Measurements from ENCODE around the gene DDX47.
A peak's percentile ranks its signal among the peaks of the same experiment; 100 is the strongest.

DDX47 gene

DNA sequence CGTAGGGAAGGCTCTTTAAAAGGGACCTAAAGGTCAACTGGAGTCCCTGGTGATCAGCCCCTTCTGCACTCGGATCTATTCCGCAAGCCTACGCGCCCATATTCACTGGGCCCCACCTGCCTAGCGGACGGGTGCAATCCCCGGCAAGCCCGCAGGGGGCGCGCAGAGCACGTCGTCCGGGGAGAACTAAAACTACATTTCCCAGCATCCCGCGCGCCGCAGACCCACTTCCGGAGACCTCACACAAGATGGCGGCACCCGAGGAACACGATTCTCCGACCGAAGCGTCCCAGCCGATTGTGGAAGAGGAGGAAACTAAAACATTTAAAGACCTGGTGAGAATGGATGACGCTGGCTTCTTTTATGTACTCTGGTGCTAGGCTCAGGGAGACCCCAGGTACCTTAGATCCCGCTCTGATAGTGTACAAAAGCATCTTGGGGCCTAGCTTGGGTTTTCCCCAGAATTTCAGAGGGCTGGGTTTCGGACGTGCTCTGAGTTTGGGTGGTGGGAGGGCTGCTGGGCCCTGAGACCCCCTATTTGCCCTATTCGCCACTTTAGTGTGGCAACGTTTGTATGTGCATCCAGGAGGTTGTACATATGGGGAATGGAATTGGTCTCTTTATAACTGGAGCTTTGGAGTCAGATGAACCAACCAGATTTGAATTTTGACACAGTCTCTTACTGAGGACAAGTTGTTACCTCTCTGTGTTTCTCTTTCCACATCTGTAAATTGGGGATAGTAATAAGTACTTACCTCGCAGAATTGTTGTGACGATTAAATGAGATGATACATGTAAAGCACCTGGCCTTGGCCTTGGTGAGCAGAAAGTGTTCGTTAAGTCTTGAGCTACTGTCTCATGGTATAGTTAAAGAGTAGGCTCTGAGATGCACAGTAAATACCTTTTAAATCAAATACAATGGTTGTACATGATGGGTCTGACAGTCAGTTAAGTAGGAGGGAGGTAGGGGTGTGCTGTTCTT lies at the start of gene DDX47:
Gene DDX47, plus strand, starts transcription at position 227 of the 982 bp plus-strand sequence. Its CDS starts 22 bp downstream, at position 249.
- Histone ChIP-seq H3K27me3 (ENCODE audit: control insufficient read depth, low read length) (no peaks in the 10 kb centered on the region), H3K4me2 (ENCODE audit: low read length) (peak within 1 kb of the TSS; percentile 75), H3K79me2 (ENCODE audit: control insufficient read depth, low read length) (peaks cover 53% of the 10 kb centered on the region), H4K20me1 (ENCODE audit: control insufficient read depth, insufficient read depth, low read depth, low read length) (no peaks in the 10 kb centered on the region), H3K27ac (ENCODE audit: low read depth, low read length) (no peak within 1 kb of the TSS), H3K4me3 (ENCODE audit: low read length) (peak within 1 kb of the TSS; percentile 81), H3K36me3 (ENCODE audit: control insufficient read depth, low read length) (peaks cover 42% of the 10 kb centered on the region), H3K9me3 (ENCODE audit: control insufficient read depth, insufficient read depth, low read length) (no peaks in the 10 kb centered on the region), H3K4me1 (ENCODE audit: control insufficient read depth, low read length) (peaks cover 35% of the 10 kb centered on the region), H3F3A (ENCODE audit: control insufficient read depth, insufficient read depth) (no peaks in the 10 kb centered on the region), H3K9me2 (replicated peaks; ENCODE audit: control insufficient read depth, low read length) (no peaks in the 10 kb centered on the region)
- TF ChIP-seq, protein P1, sequence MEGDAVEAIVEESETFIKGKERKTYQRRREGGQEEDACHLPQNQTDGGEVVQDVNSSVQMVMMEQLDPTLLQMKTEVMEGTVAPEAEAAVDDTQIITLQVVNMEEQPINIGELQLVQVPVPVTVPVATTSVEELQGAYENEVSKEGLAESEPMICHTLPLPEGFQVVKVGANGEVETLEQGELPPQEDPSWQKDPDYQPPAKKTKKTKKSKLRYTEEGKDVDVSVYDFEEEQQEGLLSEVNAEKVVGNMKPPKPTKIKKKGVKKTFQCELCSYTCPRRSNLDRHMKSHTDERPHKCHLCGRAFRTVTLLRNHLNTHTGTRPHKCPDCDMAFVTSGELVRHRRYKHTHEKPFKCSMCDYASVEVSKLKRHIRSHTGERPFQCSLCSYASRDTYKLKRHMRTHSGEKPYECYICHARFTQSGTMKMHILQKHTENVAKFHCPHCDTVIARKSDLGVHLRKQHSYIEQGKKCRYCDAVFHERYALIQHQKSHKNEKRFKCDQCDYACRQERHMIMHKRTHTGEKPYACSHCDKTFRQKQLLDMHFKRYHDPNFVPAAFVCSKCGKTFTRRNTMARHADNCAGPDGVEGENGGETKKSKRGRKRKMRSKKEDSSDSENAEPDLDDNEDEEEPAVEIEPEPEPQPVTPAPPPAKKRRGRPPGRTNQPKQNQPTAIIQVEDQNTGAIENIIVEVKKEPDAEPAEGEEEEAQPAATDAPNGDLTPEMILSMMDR (IDR thresholded peaks at IDR 0.05; ENCODE audit: low read depth, low read length, poor library complexity, severe bottlenecking) = peak; percentile 89
- TF ChIP-seq EZH2phosphoT487 (IDR thresholded peaks at IDR 0.05; ENCODE audit: borderline replicate concordance, low read length) = no peak

DNA sequence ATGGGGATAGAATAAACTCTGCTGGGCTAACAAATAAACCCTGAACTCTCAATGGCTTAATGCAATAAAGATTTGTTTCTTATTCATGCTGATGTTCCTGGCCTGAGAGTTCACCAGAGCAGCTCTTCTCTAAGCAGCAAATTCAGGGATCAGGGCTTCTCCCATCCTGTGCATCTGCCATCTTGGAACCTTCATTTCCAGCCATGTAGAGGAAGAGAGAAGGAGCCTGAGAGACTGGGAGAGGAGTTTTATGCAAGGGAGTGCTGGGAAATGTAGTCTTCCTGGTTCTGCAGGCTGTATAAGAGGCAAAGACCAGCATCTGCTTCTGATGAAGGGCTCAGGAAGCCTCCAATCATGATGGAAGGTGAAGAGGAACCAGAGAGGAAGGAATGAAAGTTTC lies 48.3 kb upstream of the DDX47 start:
- Histone ChIP-seq H3K27me3 (ENCODE audit: control insufficient read depth, low read length) (no peaks in the 10 kb centered on the region), H3K9me2 (replicated peaks; ENCODE audit: control insufficient read depth, low read length) (no peaks in the 10 kb centered on the region), H3K9me3 (ENCODE audit: control insufficient read depth, insufficient read depth, low read length) (no peaks in the 10 kb centered on the region), H3K4me3 (ENCODE audit: low read length) (no peak overlapping the region), H3K4me2 (ENCODE audit: low read length) (no peak overlapping the region), H3F3A (ENCODE audit: control insufficient read depth, insufficient read depth) (no peaks in the 10 kb centered on the region), H4K20me1 (ENCODE audit: control insufficient read depth, insufficient read depth, low read depth, low read length) (no peaks in the 10 kb centered on the region), H3K27ac (ENCODE audit: low read depth, low read length) (no peak overlapping the region), H3K4me1 (ENCODE audit: control insufficient read depth, low read length) (no peaks in the 10 kb centered on the region), H3K36me3 (ENCODE audit: control insufficient read depth, low read length) (no peaks in the 10 kb centered on the region), H3K79me2 (ENCODE audit: control insufficient read depth, low read length) (no peaks in the 10 kb centered on the region)
- no peak for TF ChIP-seq EZH2phosphoT487 (IDR thresholded peaks at IDR 0.05; ENCODE audit: borderline replicate concordance, low read length)
- TF ChIP-seq, protein P1 (IDR thresholded peaks at IDR 0.05; ENCODE audit: low read depth, low read length, poor library complexity, severe bottlenecking) = no peak

DNA sequence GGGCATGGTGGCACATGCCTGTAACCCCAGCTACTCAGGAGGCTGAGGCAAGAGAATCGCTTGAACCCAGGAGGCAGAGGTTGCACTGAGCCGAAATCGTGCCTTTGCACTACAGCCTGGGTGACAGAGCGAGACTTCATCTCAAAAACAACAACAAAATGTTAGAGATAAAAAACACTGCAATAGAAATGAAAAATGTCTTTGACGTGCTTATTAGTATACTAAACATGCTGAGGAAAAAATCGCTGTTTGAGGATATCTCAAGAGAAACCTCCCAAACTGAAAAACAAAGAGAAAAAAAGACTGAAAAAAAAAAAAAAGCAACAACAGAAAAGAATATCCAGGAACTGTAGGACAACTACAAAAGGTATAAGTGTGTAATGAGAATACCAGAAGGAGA lies 42.9 kb upstream of the DDX47 start:
- no peaks in the 10 kb centered on the region for H3K9me2 ChIP-seq (replicated peaks; ENCODE audit: control insufficient read depth, low read length)
- H3K27me3 ChIP-seq (ENCODE audit: control insufficient read depth, low read length) = no peaks in the 10 kb centered on the region
- H3K79me2 ChIP-seq (ENCODE audit: control insufficient read depth, low read length) = no peaks in the 10 kb centered on the region
- H4K20me1 ChIP-seq (ENCODE audit: control insufficient read depth, insufficient read depth, low read depth, low read length) = no peaks in the 10 kb centered on the region
- H3F3A ChIP-seq (ENCODE audit: control insufficient read depth, insufficient read depth) = no peaks in the 10 kb centered on the region
- H3K4me3 ChIP-seq (ENCODE audit: low read length) = no peak overlapping the region
- H3K4me2 ChIP-seq (ENCODE audit: low read length) = no peak overlapping the region
- H3K4me1 ChIP-seq (ENCODE audit: control insufficient read depth, low read length) = no peaks in the 10 kb centered on the region
- no peak for TF ChIP-seq EZH2phosphoT487 (IDR thresholded peaks at IDR 0.05; ENCODE audit: borderline replicate concordance, low read length)
- TF ChIP-seq, protein P1 (IDR thresholded peaks at IDR 0.05; ENCODE audit: low read depth, low read length, poor library complexity, severe bottlenecking) = no peak
- H3K36me3 ChIP-seq (ENCODE audit: control insufficient read depth, low read length) = no peaks in the 10 kb centered on the region
- no peak overlapping the region for H3K27ac ChIP-seq (ENCODE audit: low read depth, low read length)
- H3K9me3 ChIP-seq (ENCODE audit: control insufficient read depth, insufficient read depth, low read length) = no peaks in the 10 kb centered on the region
